ENCODE data around the gene ISY1.
"Not testable (repeated sequence)": the region's sequence is repeated elsewhere in the genome, so short reads cannot be mapped to it uniquely, and the experiment has no call there.

Gene ISY1

DNA sequence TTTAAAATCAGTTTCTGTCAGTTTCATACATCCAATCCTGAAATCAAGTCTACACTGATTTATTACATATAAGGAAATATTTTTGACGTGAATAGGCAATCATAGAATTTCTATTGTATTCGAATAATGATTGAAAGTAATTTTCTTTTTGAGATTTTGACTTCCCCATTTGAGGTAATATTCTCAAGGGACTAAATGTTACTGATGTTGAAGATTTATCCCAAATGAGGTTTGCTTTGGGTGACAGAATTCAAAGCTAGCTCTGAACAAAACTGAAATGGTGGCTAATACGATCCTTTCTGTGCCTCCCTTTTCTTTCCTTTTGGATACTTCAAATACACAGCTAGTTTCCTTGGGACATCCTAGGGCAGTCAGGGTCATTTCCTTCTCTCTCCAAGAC lies 35.7 kb upstream of the ISY1 start:
- no peaks in the 10 kb centered on the region for H3K9me2 ChIP-seq (replicated peaks; ENCODE audit: control insufficient read depth, low read length)
- TF ChIP-seq EZH2phosphoT487 (IDR thresholded peaks at IDR 0.05; ENCODE audit: borderline replicate concordance, low read length), result no peak
- TF ChIP-seq, protein P1, sequence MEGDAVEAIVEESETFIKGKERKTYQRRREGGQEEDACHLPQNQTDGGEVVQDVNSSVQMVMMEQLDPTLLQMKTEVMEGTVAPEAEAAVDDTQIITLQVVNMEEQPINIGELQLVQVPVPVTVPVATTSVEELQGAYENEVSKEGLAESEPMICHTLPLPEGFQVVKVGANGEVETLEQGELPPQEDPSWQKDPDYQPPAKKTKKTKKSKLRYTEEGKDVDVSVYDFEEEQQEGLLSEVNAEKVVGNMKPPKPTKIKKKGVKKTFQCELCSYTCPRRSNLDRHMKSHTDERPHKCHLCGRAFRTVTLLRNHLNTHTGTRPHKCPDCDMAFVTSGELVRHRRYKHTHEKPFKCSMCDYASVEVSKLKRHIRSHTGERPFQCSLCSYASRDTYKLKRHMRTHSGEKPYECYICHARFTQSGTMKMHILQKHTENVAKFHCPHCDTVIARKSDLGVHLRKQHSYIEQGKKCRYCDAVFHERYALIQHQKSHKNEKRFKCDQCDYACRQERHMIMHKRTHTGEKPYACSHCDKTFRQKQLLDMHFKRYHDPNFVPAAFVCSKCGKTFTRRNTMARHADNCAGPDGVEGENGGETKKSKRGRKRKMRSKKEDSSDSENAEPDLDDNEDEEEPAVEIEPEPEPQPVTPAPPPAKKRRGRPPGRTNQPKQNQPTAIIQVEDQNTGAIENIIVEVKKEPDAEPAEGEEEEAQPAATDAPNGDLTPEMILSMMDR (IDR thresholded peaks at IDR 0.05; ENCODE audit: low read depth, low read length, poor library complexity, severe bottlenecking), result no peak
- H3K4me2 ChIP-seq (ENCODE audit: low read length), result no peak overlapping the region
- H3K4me3 ChIP-seq (ENCODE audit: low read length), result no peak overlapping the region
- peaks cover 11% of the 10 kb centered on the region for H3K4me1 ChIP-seq (ENCODE audit: control insufficient read depth, low read length)
- no peaks in the 10 kb centered on the region for H4K20me1 ChIP-seq (ENCODE audit: control insufficient read depth, insufficient read depth, low read depth, low read length)
- no peak overlapping the region for H3K27ac ChIP-seq (ENCODE audit: low read depth, low read length)
- no peaks in the 10 kb centered on the region for H3K27me3 ChIP-seq (ENCODE audit: control insufficient read depth, low read length)
- H3K79me2 ChIP-seq (ENCODE audit: control insufficient read depth, low read length), result peaks cover 4% of the 10 kb centered on the region
- H3K36me3 ChIP-seq (ENCODE audit: control insufficient read depth, low read length), result no peaks in the 10 kb centered on the region; the same call in 1 of the 2 replicates
- no peaks in the 10 kb centered on the region for H3F3A ChIP-seq (ENCODE audit: control insufficient read depth, insufficient read depth)
- H3K9me3 ChIP-seq (ENCODE audit: control insufficient read depth, insufficient read depth, low read length), result no peaks in the 10 kb centered on the region

DNA sequence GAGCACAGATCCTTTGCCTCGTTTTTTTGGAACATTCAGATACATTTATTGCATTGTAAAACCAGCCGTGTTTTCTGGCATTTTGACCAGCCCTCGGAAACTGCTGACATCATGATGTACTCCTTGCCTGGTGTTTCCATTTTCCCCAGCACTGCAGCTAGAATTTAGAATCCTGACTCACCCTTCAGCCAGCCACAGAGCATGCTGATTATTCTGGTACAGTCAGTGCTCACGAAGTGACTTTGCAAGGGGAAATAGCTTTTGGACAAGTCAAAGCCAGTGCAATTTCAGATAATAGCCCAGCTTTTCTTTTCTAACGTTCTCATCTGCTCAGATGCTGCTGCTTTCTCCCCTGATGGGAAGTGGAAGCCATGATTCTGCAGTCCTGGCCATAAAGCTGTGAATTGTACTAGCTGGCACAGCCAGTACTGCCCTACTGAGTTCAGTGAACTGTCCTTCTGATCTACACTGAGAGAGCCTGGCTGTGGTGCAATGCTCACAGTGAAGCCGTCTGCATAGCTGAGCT lies 34.9 kb upstream of the ISY1 start:
- H3F3A ChIP-seq (ENCODE audit: control insufficient read depth, insufficient read depth), result no peaks in the 10 kb centered on the region
- no peak overlapping the region for H3K4me2 ChIP-seq (ENCODE audit: low read length)
- peaks cover 11% of the 10 kb centered on the region for H3K4me1 ChIP-seq (ENCODE audit: control insufficient read depth, low read length)
- TF ChIP-seq EZH2phosphoT487 (IDR thresholded peaks at IDR 0.05; ENCODE audit: borderline replicate concordance, low read length), result no peak
- TF ChIP-seq, protein P1 (IDR thresholded peaks at IDR 0.05; ENCODE audit: low read depth, low read length, poor library complexity, severe bottlenecking), result no peak
- H3K9me2 ChIP-seq (replicated peaks; ENCODE audit: control insufficient read depth, low read length), result no peaks in the 10 kb centered on the region
- peaks cover 4% of the 10 kb centered on the region for H3K79me2 ChIP-seq (ENCODE audit: control insufficient read depth, low read length)
- no peaks in the 10 kb centered on the region for H4K20me1 ChIP-seq (ENCODE audit: control insufficient read depth, insufficient read depth, low read depth, low read length)
- H3K27me3 ChIP-seq (ENCODE audit: control insufficient read depth, low read length), result no peaks in the 10 kb centered on the region
- H3K9me3 ChIP-seq (ENCODE audit: control insufficient read depth, insufficient read depth, low read length), result no peaks in the 10 kb centered on the region
- no peak overlapping the region for H3K27ac ChIP-seq (ENCODE audit: low read depth, low read length)
- no peaks in the 10 kb centered on the region; the same call in 1 of the 2 replicates for H3K36me3 ChIP-seq (ENCODE audit: control insufficient read depth, low read length)
- no peak overlapping the region for H3K4me3 ChIP-seq (ENCODE audit: low read length)

DNA sequence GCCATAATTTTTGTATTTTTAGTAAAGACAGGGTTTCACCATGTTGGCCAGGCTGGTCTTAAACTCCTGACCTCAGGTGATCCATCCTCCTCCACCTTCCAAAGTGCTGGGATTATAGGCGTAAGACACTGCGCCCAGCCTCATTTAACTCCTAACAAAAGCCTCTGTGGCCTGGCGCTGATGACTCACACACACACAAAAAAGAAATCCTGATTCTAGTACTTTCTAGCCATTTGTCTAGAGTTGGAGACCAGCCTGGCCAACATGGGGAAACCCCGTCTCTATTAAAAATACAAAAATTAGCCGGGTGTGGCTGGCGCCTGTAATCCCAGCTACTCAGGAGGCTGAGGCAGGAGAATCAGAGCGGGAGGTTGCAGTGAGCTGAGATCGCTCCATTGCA lies 28.9 kb upstream of the ISY1 start:
- Histone ChIP-seq H3K4me1 (ENCODE audit: control insufficient read depth, low read length) (peaks cover 38% of the 10 kb centered on the region), H3F3A (ENCODE audit: control insufficient read depth, insufficient read depth) (peaks cover 15% of the 10 kb centered on the region), H3K79me2 (ENCODE audit: control insufficient read depth, low read length) (peaks cover 45% of the 10 kb centered on the region), H3K36me3 (ENCODE audit: control insufficient read depth, low read length) (peaks cover 19% of the 10 kb centered on the region)
- H3K9me2 ChIP-seq (replicated peaks; ENCODE audit: control insufficient read depth, low read length); H3K27me3 ChIP-seq (ENCODE audit: control insufficient read depth, low read length); H4K20me1 ChIP-seq (ENCODE audit: control insufficient read depth, insufficient read depth, low read depth, low read length); H3K9me3 ChIP-seq (ENCODE audit: control insufficient read depth, insufficient read depth, low read length); H3K4me3 ChIP-seq (ENCODE audit: low read length); H3K4me2 ChIP-seq (ENCODE audit: low read length); H3K27ac ChIP-seq (ENCODE audit: low read depth, low read length): not testable (repeated sequence)

DNA sequence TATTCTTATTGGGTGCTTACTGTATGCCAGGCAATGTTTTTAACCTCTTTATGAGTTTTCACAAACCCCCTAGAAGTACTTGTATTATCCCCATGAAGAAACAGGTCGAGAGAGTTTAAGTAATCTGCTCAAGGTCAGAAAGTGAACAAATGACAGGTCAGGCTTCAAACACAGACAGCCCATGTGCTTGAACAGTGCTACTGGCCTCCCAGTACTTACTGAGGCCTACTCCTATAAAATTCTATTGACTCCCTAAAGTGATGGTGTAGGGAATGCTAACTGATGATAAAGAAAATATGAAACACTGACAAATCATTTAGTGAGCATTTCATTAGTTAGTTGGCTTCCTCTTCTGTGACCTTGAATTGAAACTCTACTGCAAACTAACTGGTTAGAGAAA lies 27.0 kb upstream of the ISY1 start:
- Histone ChIP-seq H3K27me3 (ENCODE audit: control insufficient read depth, low read length) (no peaks in the 10 kb centered on the region), H3K9me2 (replicated peaks; ENCODE audit: control insufficient read depth, low read length) (no peaks in the 10 kb centered on the region), H3K27ac (ENCODE audit: low read depth, low read length) (peak overlapping the region; percentile 18; the same call in 1 of the 2 replicates), H3K79me2 (ENCODE audit: control insufficient read depth, low read length) (peaks cover 64% of the 10 kb centered on the region), H3K4me1 (ENCODE audit: control insufficient read depth, low read length) (peaks cover 38% of the 10 kb centered on the region), H3K9me3 (ENCODE audit: control insufficient read depth, insufficient read depth, low read length) (no peaks in the 10 kb centered on the region), H3K36me3 (ENCODE audit: control insufficient read depth, low read length) (peaks cover 33% of the 10 kb centered on the region), H3K4me2 (ENCODE audit: low read length) (peak overlapping the region; percentile 38; the same call in 1 of the 2 replicates), H4K20me1 (ENCODE audit: control insufficient read depth, insufficient read depth, low read depth, low read length) (no peaks in the 10 kb centered on the region), H3F3A (ENCODE audit: control insufficient read depth, insufficient read depth) (peaks cover 15% of the 10 kb centered on the region), H3K4me3 (ENCODE audit: low read length) (0 out of 2 replicates have a peak overlapping the region, but pooled peaks have one; percentile 31)
- TF ChIP-seq, protein P1 (IDR thresholded peaks at IDR 0.05; ENCODE audit: low read depth, low read length, poor library complexity, severe bottlenecking), result no peak
- TF ChIP-seq EZH2phosphoT487 (IDR thresholded peaks at IDR 0.05; ENCODE audit: borderline replicate concordance, low read length), result no peak

Measured in DOHH2 (cell line).